Panc1 (cell line): ENCODE measurements around the gene DAGLA. TPM values are rescaled to one million over a fixed set of nuclear protein-coding genes. Genes with fewer than 3 reads are reported as not detected.

Source experiments
- ATAC-seq: fragments of 200-7000 bp; cut with Tn5 transposase; 2 replicates; pipeline ENCODE4 v1.9.1; 2020; ENCODE audit warnings: mild to moderate bottlenecking, moderate library complexity
- BruUV-seq: library from RNA; stranded (reverse); fragments of 400-500 nt; replicated peaks from 2 replicates; lab custom pipeline; 2021; lab: Mats Ljungman, UMichigan
- CTCF ChIA-PET: fragments of 300-600 bp; sonication (Branson Sonifier 250); formaldehyde crosslinking; loops from one replicate; lab custom pipeline; 2022; ENCODE audit warnings: antibody characterized with exemption; lab: Charles Lee
- POLR2A ChIA-PET: fragments of 300-600 bp; sonication (Branson Sonifier 250); formaldehyde crosslinking; loops from one replicate; lab custom pipeline; 2022; ENCODE audit warnings: antibody characterized with exemption; lab: Charles Lee
- DNase-seq: peaks from one replicate; pipeline ENCODE4 v3.0.0-alpha.2; 2010; ENCODE audit warnings: low read depth, low spot score
- H3K27ac ChIP-seq: 2 replicates; pipeline ENCODE4 v1.5.1; 2011; ENCODE audit warnings: mild to moderate bottlenecking, low read length, inconsistent platforms
- H3K27me3 ChIP-seq: fragments of 200-500 bp; sonication (Bioruptor generic); 2 replicates; pipeline ENCODE4 v1.6.0; 2014; ENCODE audit warnings: low read length, inconsistent platforms; ENCODE audit not compliant: control insufficient read depth, insufficient read depth
- H3K36me3 ChIP-seq: fragments of 200-500 bp; sonication (Bioruptor generic); 2 replicates; pipeline ENCODE4 v1.5.1; 2014; ENCODE audit warnings: inconsistent platforms, mild to moderate bottlenecking, low read length, moderate library complexity; ENCODE audit not compliant: control insufficient read depth, insufficient read depth
- H3K4me1 ChIP-seq: 2 replicates; pipeline ENCODE4 v1.5.1; 2011; ENCODE audit warnings: inconsistent platforms, mild to moderate bottlenecking, low read length, moderate library complexity; ENCODE audit not compliant: control insufficient read depth, insufficient read depth
- H3K4me3 ChIP-seq, 2 experiments: 2 replicates each; pipeline ENCODE4 v1.5.1; 2011 to 2012; ENCODE audit warnings: low read depth in 2 of 2, low read length in 2 of 2, mild to moderate bottlenecking in 2 of 2, inconsistent platforms in 1 of 2, moderate library complexity in 1 of 2
- H3K9me3 ChIP-seq: fragments of 200-500 bp; sonication (Bioruptor generic); 2 replicates; pipeline ENCODE4 v1.5.1; 2014; ENCODE audit warnings: low read depth, mild to moderate bottlenecking, inconsistent platforms, low read length, moderate library complexity; ENCODE audit not compliant: control insufficient read depth, insufficient read depth
- POLR2AphosphoS5 ChIP-seq: IDR thresholded peaks from 2 replicates; pipeline ENCODE4 v1.6.1; 2012; ENCODE audit warnings: mild to moderate bottlenecking, low read depth, low read length, moderate library complexity
- REST ChIP-seq, 2 experiments: IDR thresholded peaks; 2 replicates each; pipeline ENCODE4 v1.6.1; 2011 to 2012; ENCODE audit warnings: low read depth in 2 of 2, control low read depth in 1 of 2, low read length in 1 of 2, mild to moderate bottlenecking in 1 of 2, moderate library complexity in 1 of 2; ENCODE audit not compliant: insufficient read depth in 1 of 2
- SIN3A ChIP-seq: IDR thresholded peaks from 2 replicates; pipeline ENCODE4 v1.6.1; 2012; ENCODE audit warnings: low read depth, mild to moderate bottlenecking, low read length, moderate library complexity, borderline replicate concordance; ENCODE audit not compliant: insufficient read depth
- TCF7L2 ChIP-seq: IDR thresholded peaks from 2 replicates; pipeline ENCODE4 v1.6.1; 2011; ENCODE audit warnings: mild to moderate bottlenecking, low read depth, low read length, inconsistent platforms
- in situ Hi-C: cut with HindIII; loops from 2 replicates; pipeline ENCODE4 v1.10.0; 2016; ENCODE audit warnings: low sequenced_read_pairs, low pct_unique_long_range_greater_than_20kb
- intact Hi-C: fragments of 100-400 bp; cut with micrococcal nuclease; formaldehyde crosslinking; loops from one replicate; pipeline ENCODE4 v1.10.0; 2022; ENCODE audit not compliant: unreplicated experiment
- total RNA-seq: library from RNA; stranded (reverse); gene quantifications from one replicate; pipeline ENCODE4 v1.2.1, GENCODE V29; 2021; ENCODE audit not compliant: unreplicated experiment
- TF ChIP-seq, protein P1 (sequence below): fragments of 450-650 bp; IDR thresholded peaks from 2 replicates; pipeline ENCODE4 v1.5.1; 2017; ENCODE audit warnings: mild to moderate bottlenecking

Gene DAGLA
- total RNA-seq, 1 experiment from 2014 or later: 6.4 TPM

- peaks cover 3% of the 10 kb centered on the region for H3K4me1 ChIP-seq
- no peak overlapping the region for H3K4me3 ChIP-seq
- no peak for ATAC-seq
- CTCF ChIA-PET: no interaction called here
- no peak for DNase-seq
- intact Hi-C loops (no loop called here), in situ Hi-C loops (no loop called here)
- H3K9me3 ChIP-seq: no peaks in the 10 kb centered on the region
- no peaks in the 10 kb centered on the region for H3K27me3 ChIP-seq
- TF ChIP-seq POLR2AphosphoS5: no peak
- no peak for TF ChIP-seq SIN3A
- no peak for TF ChIP-seq TCF7L2
- no peak for TF ChIP-seq REST (IDR thresholded peaks at IDR 0.05; ENCODE audit: insufficient read depth in 1 of 2, low read depth in 2 of 2, low read length in 1 of 2)
- TF ChIP-seq, protein P1, sequence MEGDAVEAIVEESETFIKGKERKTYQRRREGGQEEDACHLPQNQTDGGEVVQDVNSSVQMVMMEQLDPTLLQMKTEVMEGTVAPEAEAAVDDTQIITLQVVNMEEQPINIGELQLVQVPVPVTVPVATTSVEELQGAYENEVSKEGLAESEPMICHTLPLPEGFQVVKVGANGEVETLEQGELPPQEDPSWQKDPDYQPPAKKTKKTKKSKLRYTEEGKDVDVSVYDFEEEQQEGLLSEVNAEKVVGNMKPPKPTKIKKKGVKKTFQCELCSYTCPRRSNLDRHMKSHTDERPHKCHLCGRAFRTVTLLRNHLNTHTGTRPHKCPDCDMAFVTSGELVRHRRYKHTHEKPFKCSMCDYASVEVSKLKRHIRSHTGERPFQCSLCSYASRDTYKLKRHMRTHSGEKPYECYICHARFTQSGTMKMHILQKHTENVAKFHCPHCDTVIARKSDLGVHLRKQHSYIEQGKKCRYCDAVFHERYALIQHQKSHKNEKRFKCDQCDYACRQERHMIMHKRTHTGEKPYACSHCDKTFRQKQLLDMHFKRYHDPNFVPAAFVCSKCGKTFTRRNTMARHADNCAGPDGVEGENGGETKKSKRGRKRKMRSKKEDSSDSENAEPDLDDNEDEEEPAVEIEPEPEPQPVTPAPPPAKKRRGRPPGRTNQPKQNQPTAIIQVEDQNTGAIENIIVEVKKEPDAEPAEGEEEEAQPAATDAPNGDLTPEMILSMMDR: no peak
- H3K27ac ChIP-seq: no peak overlapping the region
- no TSS peak for BruUV-seq
- POLR2A ChIA-PET: no interaction called here
- H3K36me3 ChIP-seq: no peaks in the 10 kb centered on the region
These were observed 93.2 kb downstream of the DAGLA start for GRCh38 chr11:61773356-61773755.

DNA sequence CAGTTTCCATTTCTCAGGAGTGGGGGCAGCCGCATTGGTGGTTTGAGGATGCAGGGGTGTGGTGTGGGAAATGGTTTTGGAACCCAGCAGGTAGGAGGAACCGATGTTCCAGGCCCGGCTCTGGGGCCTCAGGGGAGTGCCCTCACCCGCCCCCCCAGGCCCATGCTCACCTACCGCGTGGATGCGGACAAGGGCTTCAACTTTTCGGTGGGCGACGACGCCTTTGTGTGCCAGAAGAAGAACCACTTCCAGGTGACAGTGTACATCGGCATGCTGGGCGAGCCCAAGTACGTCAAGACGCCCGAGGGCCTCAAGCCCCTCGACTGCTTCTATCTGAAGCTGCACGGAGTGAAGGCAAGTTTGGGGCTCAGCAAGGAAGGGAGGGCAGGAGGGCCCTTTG is 93.6 kb downstream of the DAGLA start:
- no peak for DNase-seq
- intact Hi-C loops (no loop called here), in situ Hi-C loops (no loop called here)
- H3K27me3 ChIP-seq: no peaks in the 10 kb centered on the region
- peaks cover 3% of the 10 kb centered on the region for H3K4me1 ChIP-seq
- POLR2A ChIA-PET: no interaction called here
- TF ChIP-seq SIN3A (no peak), REST (IDR thresholded peaks at IDR 0.05; ENCODE audit: insufficient read depth in 1 of 2, low read depth in 2 of 2, low read length in 1 of 2) (no peak)
- TF ChIP-seq, protein P1: no peak
- H3K4me3 ChIP-seq: no peak overlapping the region
- no peak overlapping the region for H3K27ac ChIP-seq
- BruUV-seq: no TSS peak
- ATAC-seq: no peak
- no peaks in the 10 kb centered on the region for H3K9me3 ChIP-seq
- CTCF ChIA-PET: no interaction called here
- no peaks in the 10 kb centered on the region for H3K36me3 ChIP-seq
